ENCODE measurements around the gene NT5DC1.

- TF ChIP-seq GATA3 (IDR thresholded peaks at IDR 0.05; ENCODE audit: low read depth, low read length) (no peak), GATA2 (IDR thresholded peaks at IDR 0.05; ENCODE audit: low read depth, low read length) (no peak)
These were observed 25.8 kb upstream of the NT5DC1 start for GRCh38 chr6:116074732-116075390.

All from SH-SY5Y (cell line).